Lower leg skin (tissue), 3 donors: ENCODE results near the gene WBP1L.

Source experiments
- CTCF ChIP-seq, 3 donors: fragments of 450-650 bp; IDR thresholded peaks; one replicate each; pipeline ENCODE4 v1.5.1; 2016; ENCODE audit warnings: antibody characterized with exemption in 3 of 3, mild to moderate bottlenecking in 3 of 3, moderate library complexity in 2 of 3
- POLR2A ChIP-seq, 2 donors: fragments of 450-650 bp; IDR thresholded peaks; one replicate each; pipeline ENCODE4 v1.6.1; 2016 to 2017; ENCODE audit warnings: antibody characterized with exemption in 2 of 2, mild to moderate bottlenecking in 1 of 2, moderate library complexity in 1 of 2

- no peak for TF ChIP-seq POLR2A (IDR thresholded peaks at IDR 0.05)
- no peak for TF ChIP-seq CTCF (IDR thresholded peaks at IDR 0.05)
Observed at GRCh38 chr10:102769375-102770107, 25.8 kb downstream of the WBP1L start.
